A673 (cell line): ENCODE results near the gene TBCD. TPM values are rescaled to one million over a fixed set of nuclear protein-coding genes. Genes with fewer than 3 reads are reported as not detected.

Experiments
- BruUV-seq: library from RNA; stranded (reverse); fragments of 400-500 nt; replicated peaks from 2 replicates; lab custom pipeline; 2021; lab: Mats Ljungman, UMichigan
- CTCF ChIA-PET: fragments of 300-600 bp; sonication (Branson Sonifier 250); formaldehyde crosslinking; loops from one replicate; lab custom pipeline; 2022; ENCODE audit warnings: antibody characterized with exemption; lab: Charles Lee
- POLR2A ChIA-PET: fragments of 300-600 bp; sonication (Branson Sonifier 250); formaldehyde crosslinking; loops from one replicate; lab custom pipeline; 2022; ENCODE audit warnings: antibody characterized with exemption; ENCODE audit not compliant: low non-redundant PET; lab: Charles Lee
- DNase-seq: peaks from one replicate; pipeline ENCODE4 v3.0.0-alpha.2; 2015; ENCODE audit warnings: low spot score
- H3K27ac ChIP-seq: fragments of 200-600 bp; sonication (generic); 2 replicates; pipeline ENCODE4 v1.5.1; 2016; ENCODE audit warnings: mixed run types, low read depth, mild to moderate bottlenecking, mixed read lengths, antibody characterized with exemption, low read length; ENCODE audit not compliant: poor library complexity, severe bottlenecking
- H3K27me3 ChIP-seq: fragments of 200-600 bp; sonication (generic); replicated peaks from 2 replicates; pipeline ENCODE4 v1.6.1; 2017; ENCODE audit warnings: mixed run types, low read depth, mild to moderate bottlenecking, mixed read lengths, antibody characterized with exemption, low read length; ENCODE audit not compliant: insufficient read depth, poor library complexity
- H3K36me3 ChIP-seq: fragments of 200-600 bp; sonication (generic); 2 replicates; pipeline ENCODE4 v1.6.1; 2016; ENCODE audit warnings: mixed run types, mild to moderate bottlenecking, mixed read lengths, antibody characterized with exemption, low read length; ENCODE audit not compliant: insufficient read depth, poor library complexity, severe bottlenecking
- H3K4me1 ChIP-seq: fragments of 200-600 bp; sonication (generic); 2 replicates; pipeline ENCODE4 v1.6.1; 2017; ENCODE audit warnings: mixed run types, mild to moderate bottlenecking, mixed read lengths, antibody characterized with exemption, low read length; ENCODE audit not compliant: insufficient read depth, poor library complexity, severe bottlenecking
- H3K4me3 ChIP-seq: fragments of 200-600 bp; sonication (generic); 2 replicates; pipeline ENCODE4 v1.5.1; 2016; ENCODE audit warnings: low read depth, mixed run types, mild to moderate bottlenecking, mixed read lengths, low read length; ENCODE audit not compliant: poor library complexity, severe bottlenecking
- H3K9me3 ChIP-seq: fragments of 200-600 bp; sonication (generic); 2 replicates; pipeline ENCODE4 v1.6.1; 2016; ENCODE audit warnings: mixed run types, low read depth, mild to moderate bottlenecking, mixed read lengths, antibody characterized with exemption, low read length; ENCODE audit not compliant: poor library complexity, severe bottlenecking
- EZH2 ChIP-seq: fragments of 200-600 bp; sonication (generic); IDR thresholded peaks from 2 replicates; pipeline ENCODE4 v1.6.1; 2017; ENCODE audit warnings: borderline replicate concordance, low read depth, mild to moderate bottlenecking, mixed read lengths, antibody characterized with exemption, low read length; ENCODE audit not compliant: poor library complexity, severe bottlenecking
- intact Hi-C: fragments of 100-400 bp; cut with micrococcal nuclease; formaldehyde crosslinking; loops from one replicate; pipeline ENCODE4 v1.10.0; 2022; ENCODE audit not compliant: unreplicated experiment
- total RNA-seq: library from RNA; stranded (reverse); gene quantifications from 2 replicates; pipeline ENCODE4 v1.2.3, GENCODE V29; 2021
- TF ChIP-seq, protein P1 (sequence below): fragments of 300-800, 200-600 bp; sonication (generic); conservative IDR thresholded peaks from 2 replicates; pipeline ENCODE4 v1.5.1; 2017; ENCODE audit warnings: low read depth, mild to moderate bottlenecking, antibody characterized with exemption, low read length, moderate library complexity, mixed read lengths

Gene TBCD
- total RNA-seq, 1 experiment from 2014 or later = 113 TPM

DNA sequence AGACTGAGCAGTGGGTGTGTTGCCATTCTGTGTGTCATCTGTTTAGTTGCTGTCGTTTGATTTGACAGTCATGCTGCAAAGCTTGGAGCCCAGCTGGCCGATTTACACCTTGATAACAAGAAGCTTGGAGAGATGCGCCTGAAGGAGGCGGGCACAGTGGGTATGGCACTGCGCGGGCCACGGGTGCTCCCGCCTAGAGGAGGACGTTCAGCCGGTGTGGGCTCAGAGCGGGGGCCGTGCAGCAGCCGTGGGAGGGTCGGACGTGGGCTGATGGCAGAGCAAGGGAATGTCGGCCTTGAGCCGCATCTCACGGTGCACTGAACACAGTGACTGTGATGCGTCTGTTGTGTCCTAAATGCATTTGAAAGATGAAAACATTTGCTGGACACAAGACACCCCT lies 31.7 kb upstream of the TBCD start:
- intact Hi-C loops = no loop called here
- Histone ChIP-seq H3K27ac (no peak overlapping the region), H3K36me3 (peaks cover 5% of the 10 kb centered on the region), H3K27me3 (no peaks in the 10 kb centered on the region), H3K9me3 (no peaks in the 10 kb centered on the region), H3K4me1 (peaks cover 13% of the 10 kb centered on the region), H3K4me3 (no peak overlapping the region)
- ChIA-PET POLR2A (interaction anchor here (0.6 kb wide), 1 partner anchor 111 kb away, joined by 3 read pairs; no protein-coding TSS in a partner anchor), CTCF (no interaction called here)
- DNase-seq = no peak
- TF ChIP-seq EZH2 = no peak
- TF ChIP-seq, protein P1, sequence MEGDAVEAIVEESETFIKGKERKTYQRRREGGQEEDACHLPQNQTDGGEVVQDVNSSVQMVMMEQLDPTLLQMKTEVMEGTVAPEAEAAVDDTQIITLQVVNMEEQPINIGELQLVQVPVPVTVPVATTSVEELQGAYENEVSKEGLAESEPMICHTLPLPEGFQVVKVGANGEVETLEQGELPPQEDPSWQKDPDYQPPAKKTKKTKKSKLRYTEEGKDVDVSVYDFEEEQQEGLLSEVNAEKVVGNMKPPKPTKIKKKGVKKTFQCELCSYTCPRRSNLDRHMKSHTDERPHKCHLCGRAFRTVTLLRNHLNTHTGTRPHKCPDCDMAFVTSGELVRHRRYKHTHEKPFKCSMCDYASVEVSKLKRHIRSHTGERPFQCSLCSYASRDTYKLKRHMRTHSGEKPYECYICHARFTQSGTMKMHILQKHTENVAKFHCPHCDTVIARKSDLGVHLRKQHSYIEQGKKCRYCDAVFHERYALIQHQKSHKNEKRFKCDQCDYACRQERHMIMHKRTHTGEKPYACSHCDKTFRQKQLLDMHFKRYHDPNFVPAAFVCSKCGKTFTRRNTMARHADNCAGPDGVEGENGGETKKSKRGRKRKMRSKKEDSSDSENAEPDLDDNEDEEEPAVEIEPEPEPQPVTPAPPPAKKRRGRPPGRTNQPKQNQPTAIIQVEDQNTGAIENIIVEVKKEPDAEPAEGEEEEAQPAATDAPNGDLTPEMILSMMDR = no peak
- BruUV-seq = no TSS peak

DNA sequence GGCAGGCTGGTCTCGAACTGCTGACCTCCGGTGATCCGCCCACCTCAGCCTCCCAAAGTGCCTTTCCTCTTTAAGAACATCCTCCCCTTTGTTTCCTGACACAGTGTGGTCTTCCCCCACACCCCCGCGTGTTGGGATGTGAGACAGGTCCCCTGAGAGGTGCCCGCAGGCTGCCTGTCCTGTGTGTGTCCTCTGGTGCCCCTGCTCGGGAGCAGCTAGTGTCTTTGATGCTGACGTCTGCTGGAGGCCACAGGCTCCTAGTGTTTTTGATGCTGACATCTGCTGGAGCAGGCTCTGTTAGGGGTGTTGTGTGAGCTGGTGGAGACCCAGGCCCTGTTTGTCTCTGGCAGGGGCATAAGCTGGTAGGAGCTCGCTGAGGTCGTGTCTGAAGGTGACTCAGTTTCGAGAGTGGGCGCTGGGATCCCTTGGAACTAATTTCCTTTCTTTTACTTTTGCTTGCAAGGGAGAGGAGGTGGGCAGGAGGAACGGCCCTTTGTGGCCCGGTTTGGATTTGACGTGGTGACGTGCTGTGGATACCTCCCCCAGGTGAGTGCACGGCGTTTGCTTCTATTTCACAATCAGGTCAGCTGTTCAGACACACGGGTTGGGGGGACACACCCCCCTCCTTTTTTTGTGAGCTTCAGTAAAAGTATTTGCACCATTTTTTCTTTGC lies 29.4 kb upstream of the TBCD start:
- H3K36me3 ChIP-seq = peaks cover 18% of the 10 kb centered on the region
- peaks cover 5% of the 10 kb centered on the region for H3K4me1 ChIP-seq
- POLR2A ChIA-PET = no interaction called here
- no peak overlapping the region for H3K4me3 ChIP-seq
- CTCF ChIA-PET = no interaction called here
- intact Hi-C loops = no loop called here
- H3K9me3 ChIP-seq = no peaks in the 10 kb centered on the region
- no peaks in the 10 kb centered on the region for H3K27me3 ChIP-seq
- BruUV-seq = no TSS peak
- TF ChIP-seq, protein P1 = no peak
- TF ChIP-seq EZH2 = no peak
- DNase-seq = no peak
- no peak overlapping the region for H3K27ac ChIP-seq

DNA sequence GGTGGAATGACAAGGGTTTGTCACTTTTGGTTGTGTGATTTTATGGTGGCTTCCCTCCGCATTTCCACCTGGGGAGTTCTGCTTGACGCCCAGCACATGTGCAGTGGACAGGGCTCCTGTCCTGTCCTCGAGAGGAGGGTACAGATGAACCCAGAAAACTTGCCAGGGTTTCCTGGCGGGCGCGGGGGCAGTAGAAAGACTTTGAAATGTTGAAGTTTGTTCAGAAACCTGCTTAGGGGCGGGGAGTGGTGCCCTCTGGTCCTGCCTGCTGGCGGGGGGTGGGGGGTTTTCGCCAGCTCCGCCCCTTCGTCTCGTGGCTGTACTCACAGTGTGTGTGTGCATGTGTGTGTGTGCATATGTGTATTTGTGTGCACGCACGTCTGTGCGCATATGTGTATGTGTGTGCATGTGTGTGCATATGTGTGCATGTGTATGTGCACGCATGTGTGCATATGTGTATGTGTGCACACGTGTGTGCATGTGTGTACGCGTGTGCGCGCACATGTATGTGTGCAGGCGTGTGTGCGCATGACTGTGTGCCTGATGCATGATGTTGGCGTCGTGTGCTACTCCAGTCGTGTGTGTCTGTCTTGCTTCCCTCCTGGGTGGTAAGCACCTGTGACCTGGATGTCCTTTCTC lies 28.6 kb upstream of the TBCD start:
- intact Hi-C loops = no loop called here
- ChIA-PET POLR2A (no interaction called here), CTCF (no interaction called here)
- Histone ChIP-seq H3K36me3 (peaks cover 17% of the 10 kb centered on the region), H3K27ac (no peak overlapping the region), H3K27me3 (no peaks in the 10 kb centered on the region), H3K4me1 (no peaks in the 10 kb centered on the region), H3K4me3 (no peak overlapping the region), H3K9me3 (no peaks in the 10 kb centered on the region)
- no peak for TF ChIP-seq EZH2
- TF ChIP-seq, protein P1 = no peak
- no TSS peak for BruUV-seq
- DNase-seq = no peak
